HEK293 (cell line): Measurements from ENCODE around the gene DMRTA2.

Source experiments
- CTCF ChIA-PET: fragments of 350-600 bp; formaldehyde crosslinking; extraction: SDS; loops from one replicate; lab custom pipeline; 2021; ENCODE audit warnings: antibody characterized with exemption; lab: Yijun Ruan, JAX
- POLR2A ChIA-PET: fragments of 300-600 bp; formaldehyde crosslinking; extraction: SDS; loops from one replicate; lab custom pipeline; 2020; ENCODE audit warnings: antibody characterized with exemption, inconsistent platforms; lab: Yijun Ruan, JAX
- H3K27ac ChIP-seq: fragments of 200-500 bp; sonication (Bioruptor generic); 2 replicates; pipeline ENCODE4 v1.5.1; 2014; ENCODE audit warnings: low read depth, low read length, control low read depth, inconsistent platforms; ENCODE audit errors: extremely low read depth
- H3K36me3 ChIP-seq, 2 experiments: fragments of 200-500 bp in 1 of 2; sonication (Bioruptor generic) in 1 of 2; 1 replicate in 1 of 2; 2 replicates in 1 of 2; pipeline ENCODE4 v1.5.1; 2014 to 2017; ENCODE audit warnings: inconsistent platforms in 2 of 2, low read length in 2 of 2; ENCODE audit not compliant: control insufficient read depth in 2 of 2, insufficient read depth in 1 of 2
- H3K4me1 ChIP-seq: fragments of 200-500 bp; sonication (Bioruptor generic); 2 replicates; pipeline ENCODE4 v1.5.1; 2014; ENCODE audit warnings: mild to moderate bottlenecking, low read length, inconsistent platforms; ENCODE audit not compliant: control insufficient read depth, insufficient read depth
- H3K4me3 ChIP-seq: 2 replicates; pipeline ENCODE4 v1.5.1; 2011; ENCODE audit warnings: low read depth, mild to moderate bottlenecking, control low read depth, low read length, moderate library complexity
- H3K9me3 ChIP-seq: fragments of 200-500 bp; sonication (Bioruptor generic); 2 replicates; pipeline ENCODE4 v1.5.1; 2014; ENCODE audit warnings: low read depth, low read length, inconsistent platforms; ENCODE audit not compliant: control insufficient read depth, insufficient read depth
- FEZF1 ChIP-seq: fragments of 450-650 bp; formaldehyde crosslinking; IDR thresholded peaks from 2 replicates; pipeline ENCODE4 v1.5.1; 2016; ENCODE audit warnings: missing biosample characterization, missing genetic modification characterization
- KLF8 ChIP-seq: fragments of 450-650 bp; formaldehyde crosslinking; IDR thresholded peaks from 2 replicates; pipeline ENCODE4 v1.5.1; 2016; ENCODE audit warnings: missing biosample characterization, missing genetic modification characterization
- PRDM1 ChIP-seq: fragments of 450-650 bp; formaldehyde crosslinking; IDR thresholded peaks from 2 replicates; pipeline ENCODE4; 2016; ENCODE audit warnings: missing biosample characterization, missing genetic modification characterization
- PRDM6 ChIP-seq: fragments of 450-650 bp; formaldehyde crosslinking; IDR thresholded peaks from 2 replicates; pipeline ENCODE4 v1.5.1; 2017; ENCODE audit warnings: missing biosample characterization, missing genetic modification characterization
- SETDB1 ChIP-seq: IDR thresholded peaks from one replicate; pipeline ENCODE4 v1.6.1; 2017; ENCODE audit warnings: mild to moderate bottlenecking, low read length, moderate library complexity, mixed read lengths; ENCODE audit not compliant: insufficient read length
- ZBTB17 ChIP-seq: fragments of 450-650 bp; formaldehyde crosslinking; IDR thresholded peaks from 2 replicates; pipeline ENCODE4 v1.5.1; 2016; ENCODE audit warnings: missing biosample characterization, missing genetic modification characterization
- ZBTB48 ChIP-seq: fragments of 450-650 bp; formaldehyde crosslinking; IDR thresholded peaks from 2 replicates; pipeline ENCODE4 v1.5.1; 2016; ENCODE audit warnings: missing biosample characterization, missing genetic modification characterization
- ZBTB8A ChIP-seq: fragments of 450-650 bp; formaldehyde crosslinking; IDR thresholded peaks from 2 replicates; pipeline ENCODE4 v1.5.1; 2016; ENCODE audit warnings: missing biosample characterization, missing genetic modification characterization
- ZFP3 ChIP-seq: fragments of 450-650 bp; formaldehyde crosslinking; IDR thresholded peaks from 2 replicates; pipeline ENCODE4 v1.5.1; 2016; ENCODE audit warnings: low read depth, missing biosample characterization, missing genetic modification characterization
- ZNF174 ChIP-seq: fragments of 450-650 bp; formaldehyde crosslinking; IDR thresholded peaks from 2 replicates; pipeline ENCODE4 v1.5.0; 2017; ENCODE audit warnings: missing biosample characterization, mild to moderate bottlenecking, missing genetic modification characterization
- ZNF19 ChIP-seq: fragments of 450-650 bp; formaldehyde crosslinking; IDR thresholded peaks from 2 replicates; pipeline ENCODE4; 2016; ENCODE audit warnings: missing biosample characterization, missing genetic modification characterization, low read depth
- ZNF23 ChIP-seq: fragments of 450-650 bp; formaldehyde crosslinking; IDR thresholded peaks from 2 replicates; pipeline ENCODE4 v1.5.1; 2016; ENCODE audit warnings: missing biosample characterization, missing genetic modification characterization, borderline replicate concordance
- ZNF266 ChIP-seq: fragments of 450-650 bp; formaldehyde crosslinking; IDR thresholded peaks from 2 replicates; pipeline ENCODE4 v1.5.1; 2016; ENCODE audit warnings: missing biosample characterization, missing genetic modification characterization, low read depth
- ZNF302 ChIP-seq: fragments of 450-650 bp; formaldehyde crosslinking; IDR thresholded peaks from 2 replicates; pipeline ENCODE4 v1.5.1; 2016; ENCODE audit warnings: missing biosample characterization, missing genetic modification characterization, low read depth
- ZNF335 ChIP-seq: fragments of 450-650 bp; formaldehyde crosslinking; conservative IDR thresholded peaks from 2 replicates; pipeline ENCODE4 v1.5.1; 2016; ENCODE audit warnings: missing biosample characterization, missing genetic modification characterization
- ZNF354C ChIP-seq: fragments of 450-650 bp; formaldehyde crosslinking; IDR thresholded peaks from 2 replicates; pipeline ENCODE4 v1.5.1; 2016; ENCODE audit warnings: missing biosample characterization, missing genetic modification characterization, low read depth, borderline replicate concordance
- ZNF366 ChIP-seq: fragments of 450-650 bp; formaldehyde crosslinking; conservative IDR thresholded peaks from 2 replicates; pipeline ENCODE4 v1.5.1; 2016; ENCODE audit warnings: missing biosample characterization, missing genetic modification characterization
- ZNF391 ChIP-seq: fragments of 450-650 bp; formaldehyde crosslinking; IDR thresholded peaks from 2 replicates; pipeline ENCODE4 v1.5.1; 2016; ENCODE audit warnings: low read depth, missing biosample characterization, missing genetic modification characterization, borderline replicate concordance
- ZNF530 ChIP-seq: fragments of 450-650 bp; formaldehyde crosslinking; IDR thresholded peaks from 2 replicates; pipeline ENCODE4 v1.5.1; 2016; ENCODE audit warnings: low read depth, missing biosample characterization, missing genetic modification characterization
- ZNF549 ChIP-seq: fragments of 450-650 bp; IDR thresholded peaks from 2 replicates; pipeline ENCODE4 v1.5.1; 2018; ENCODE audit warnings: missing biosample characterization, missing genetic modification characterization, mild to moderate bottlenecking, inconsistent platforms, moderate library complexity
- ZNF558 ChIP-seq: fragments of 450-650 bp; formaldehyde crosslinking; IDR thresholded peaks from 2 replicates; pipeline ENCODE4 v1.5.1; 2016; ENCODE audit warnings: missing biosample characterization, missing genetic modification characterization
- ZNF596 ChIP-seq: fragments of 450-650 bp; IDR thresholded peaks from 2 replicates; pipeline ENCODE4 v1.5.0; 2018; ENCODE audit warnings: missing biosample characterization, mild to moderate bottlenecking, missing genetic modification characterization, moderate library complexity
- ZNF610 ChIP-seq: fragments of 450-650 bp; formaldehyde crosslinking; IDR thresholded peaks from 2 replicates; pipeline ENCODE4 v1.5.1; 2016; ENCODE audit warnings: missing biosample characterization, missing genetic modification characterization, borderline replicate concordance
- ZNF707 ChIP-seq: fragments of 450-650 bp; formaldehyde crosslinking; IDR thresholded peaks from 2 replicates; pipeline ENCODE4 v1.5.1; 2016; ENCODE audit warnings: missing biosample characterization, missing genetic modification characterization
- ZNF747 ChIP-seq: fragments of 450-650 bp; formaldehyde crosslinking; IDR thresholded peaks from 2 replicates; pipeline ENCODE4 v1.5.1; 2016; ENCODE audit warnings: missing biosample characterization, missing genetic modification characterization
- ZNF777 ChIP-seq: fragments of 450-650 bp; formaldehyde crosslinking; IDR thresholded peaks from 2 replicates; pipeline ENCODE4 v1.5.1; 2017; ENCODE audit warnings: missing biosample characterization, missing genetic modification characterization, borderline replicate concordance
- ZNF791 ChIP-seq: fragments of 450-650 bp; formaldehyde crosslinking; IDR thresholded peaks from 2 replicates; pipeline ENCODE4 v1.5.1; 2016; ENCODE audit warnings: missing biosample characterization, missing genetic modification characterization
- ZSCAN18 ChIP-seq: fragments of 450-650 bp; formaldehyde crosslinking; IDR thresholded peaks from 2 replicates; pipeline ENCODE4 v1.5.1; 2016; ENCODE audit warnings: missing biosample characterization, missing genetic modification characterization
- TF ChIP-seq, protein P1 (sequence below): fragments of 450-650 bp; formaldehyde crosslinking; IDR thresholded peaks from 2 replicates; pipeline ENCODE4 v1.5.1; 2017; ENCODE audit warnings: missing biosample characterization, missing genetic modification characterization
- TF ChIP-seq, protein P2 (sequence below): fragments of 450-650 bp; IDR thresholded peaks from 2 replicates; pipeline ENCODE4 v1.5.1; 2018; ENCODE audit warnings: missing biosample characterization, mild to moderate bottlenecking, missing genetic modification characterization

The DMRTA2 gene

DNA sequence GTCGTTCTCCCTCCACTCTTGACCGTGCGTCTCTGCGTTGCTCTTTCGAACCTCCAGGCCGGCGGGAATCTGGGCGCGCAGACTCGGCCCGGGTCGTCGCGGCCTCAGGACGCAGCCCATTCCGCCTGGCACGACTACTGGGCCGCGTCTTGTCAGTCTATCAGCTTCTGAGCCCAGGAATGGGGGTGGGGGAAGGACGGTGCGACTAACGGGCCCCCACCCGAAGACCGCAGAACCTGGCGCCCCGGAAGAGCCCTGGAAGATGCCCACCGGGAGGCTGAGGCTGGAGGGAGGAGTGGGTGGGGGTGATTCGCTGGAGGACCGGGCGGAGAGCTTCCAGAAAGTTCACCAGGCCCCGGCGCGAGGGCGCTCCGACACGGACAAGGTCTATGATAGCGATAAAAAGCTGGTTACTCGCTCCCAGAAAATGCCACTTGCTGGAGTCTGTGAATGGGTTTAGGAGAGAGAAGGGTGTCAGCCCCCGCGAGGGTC is 1.7 kb upstream of the DMRTA2 start:
- Histone ChIP-seq H3K4me1 (no peaks in the 10 kb centered on the region), H3K4me3 (no peak overlapping the region), H3K36me3 (peaks cover 0 to 19% of the 10 kb centered on the region in 2 experiments; a peak in 1 of 3 replicates), H3K9me3 (no peaks in the 10 kb centered on the region), H3K27ac (no peak overlapping the region)
- POLR2A ChIA-PET = interaction anchor here (0.6 kb wide), 1 partner anchor 925 kb away, joined by 3 read pairs; no protein-coding TSS in a partner anchor
- CTCF ChIA-PET = interaction anchor here (1.0 kb wide), 1 partner anchor 9 kb away, joined by 3 read pairs; no protein-coding TSS in a partner anchor
- TF ChIP-seq PRDM6 (tag by site-specific recombination) (no peak), ZNF266 (tag by site-specific recombination) (no peak)

GRCh38 chr1:50424045-50424883 is 1.0 kb upstream of the DMRTA2 start:
- Histone ChIP-seq H3K36me3 (peaks cover 0 to 25% of the 10 kb centered on the region in 2 experiments; a peak in 1 of 3 replicates), H3K4me3 (peak overlapping the region; percentile 53)
- POLR2A ChIA-PET = interaction anchor here (0.6 kb wide), 1 partner anchor 926 kb away, joined by 3 read pairs; no protein-coding TSS in a partner anchor

GRCh38 chr1:50423670-50424000 is 392 bp upstream of the DMRTA2 start:
- H3K4me3 ChIP-seq = peak overlapping the region; percentile 53
- TF ChIP-seq ZNF19 (tag by site-specific recombination) (no peak), ZNF596 (tag by site-specific recombination) (no peak), ZSCAN18 (tag by site-specific recombination) (no peak), ZNF610 (no peak), ZNF791 (no peak), ZNF558 (no peak), ZNF707 (no peak), ZNF335 (peak; percentile 84), ZNF391 (tag by site-specific recombination) (no peak), ZNF366 (tag by site-specific recombination) (no peak)
- TF ChIP-seq, protein P1, sequence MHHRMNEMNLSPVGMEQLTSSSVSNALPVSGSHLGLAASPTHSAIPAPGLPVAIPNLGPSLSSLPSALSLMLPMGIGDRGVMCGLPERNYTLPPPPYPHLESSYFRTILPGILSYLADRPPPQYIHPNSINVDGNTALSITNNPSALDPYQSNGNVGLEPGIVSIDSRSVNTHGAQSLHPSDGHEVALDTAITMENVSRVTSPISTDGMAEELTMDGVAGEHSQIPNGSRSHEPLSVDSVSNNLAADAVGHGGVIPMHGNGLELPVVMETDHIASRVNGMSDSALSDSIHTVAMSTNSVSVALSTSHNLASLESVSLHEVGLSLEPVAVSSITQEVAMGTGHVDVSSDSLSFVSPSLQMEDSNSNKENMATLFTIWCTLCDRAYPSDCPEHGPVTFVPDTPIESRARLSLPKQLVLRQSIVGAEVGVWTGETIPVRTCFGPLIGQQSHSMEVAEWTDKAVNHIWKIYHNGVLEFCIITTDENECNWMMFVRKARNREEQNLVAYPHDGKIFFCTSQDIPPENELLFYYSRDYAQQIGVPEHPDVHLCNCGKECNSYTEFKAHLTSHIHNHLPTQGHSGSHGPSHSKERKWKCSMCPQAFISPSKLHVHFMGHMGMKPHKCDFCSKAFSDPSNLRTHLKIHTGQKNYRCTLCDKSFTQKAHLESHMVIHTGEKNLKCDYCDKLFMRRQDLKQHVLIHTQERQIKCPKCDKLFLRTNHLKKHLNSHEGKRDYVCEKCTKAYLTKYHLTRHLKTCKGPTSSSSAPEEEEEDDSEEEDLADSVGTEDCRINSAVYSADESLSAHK (tag by site-specific recombination) = no peak; the same call in 1 of the 2 replicates

More at GRCh38 chr1:50424045-50424883, 1.0 kb upstream of the DMRTA2 start:
- Histone ChIP-seq H3K9me3 (no peaks in the 10 kb centered on the region), H3K4me1 (no peaks in the 10 kb centered on the region), H3K27ac (no peak overlapping the region)
- TF ChIP-seq ZNF174 (tag by site-specific recombination) = no peak
- peak; percentile 52 for TF ChIP-seq ZBTB8A (tag by site-specific recombination)
- 0 out of 2 replicates have a peak, but pooled peaks have one; percentile 13 for TF ChIP-seq ZBTB48
- TF ChIP-seq, protein P2, sequence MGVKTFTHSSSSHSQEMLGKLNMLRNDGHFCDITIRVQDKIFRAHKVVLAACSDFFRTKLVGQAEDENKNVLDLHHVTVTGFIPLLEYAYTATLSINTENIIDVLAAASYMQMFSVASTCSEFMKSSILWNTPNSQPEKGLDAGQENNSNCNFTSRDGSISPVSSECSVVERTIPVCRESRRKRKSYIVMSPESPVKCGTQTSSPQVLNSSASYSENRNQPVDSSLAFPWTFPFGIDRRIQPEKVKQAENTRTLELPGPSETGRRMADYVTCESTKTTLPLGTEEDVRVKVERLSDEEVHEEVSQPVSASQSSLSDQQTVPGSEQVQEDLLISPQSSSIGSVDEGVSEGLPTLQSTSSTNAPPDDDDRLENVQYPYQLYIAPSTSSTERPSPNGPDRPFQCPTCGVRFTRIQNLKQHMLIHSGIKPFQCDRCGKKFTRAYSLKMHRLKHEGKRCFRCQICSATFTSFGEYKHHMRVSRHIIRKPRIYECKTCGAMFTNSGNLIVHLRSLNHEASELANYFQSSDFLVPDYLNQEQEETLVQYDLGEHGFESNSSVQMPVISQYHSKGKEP (tag by site-specific recombination) = peak; percentile 4; the same call in 1 of the 2 replicates
- no peak for TF ChIP-seq ZNF747 (tag by site-specific recombination)
- no peak for TF ChIP-seq ZNF23 (tag by site-specific recombination)
- TF ChIP-seq ZNF549 (tag by site-specific recombination) = no peak
- TF ChIP-seq ZNF530 (tag by site-specific recombination) = no peak
- TF ChIP-seq ZBTB17 (tag by site-specific recombination) = 0 out of 2 replicates have a peak, but pooled peaks have one; percentile 29
- TF ChIP-seq ZNF335 = peak; percentile 74
- no peak for TF ChIP-seq ZNF354C (tag by site-specific recombination)
- no peak for TF ChIP-seq SETDB1
- no peak for TF ChIP-seq FEZF1 (tag by site-specific recombination)
- peak; percentile 82 for TF ChIP-seq PRDM1 (tag by site-specific recombination)
- TF ChIP-seq ZNF302 = no peak
- TF ChIP-seq ZFP3 (tag by site-specific recombination) = no peak
- TF ChIP-seq KLF8 (tag by site-specific recombination) = no peak
- TF ChIP-seq ZNF777 (tag by site-specific recombination) = 0 out of 2 replicates have a peak, but pooled peaks have one; percentile 19
- CTCF ChIA-PET = interaction anchor here (0.6 to 1.0 kb wide), 3 partner anchors 30 to 57 kb away, joined by 3 to 4 read pairs (median 3); no protein-coding TSS in a partner anchor

More at GRCh38 chr1:50423670-50424000, 392 bp upstream of the DMRTA2 start:
- POLR2A ChIA-PET = no interaction called here
- CTCF ChIA-PET = interaction anchor here (0.6 to 1.0 kb wide), 3 partner anchors 31 to 56 kb away, joined by 3 to 4 read pairs (median 3); no protein-coding TSS in a partner anchor
- peak overlapping the region; percentile 20; the same call in 1 of the 2 replicates for H3K27ac ChIP-seq
- no peaks in the 10 kb centered on the region for H3K9me3 ChIP-seq
- H3K36me3 ChIP-seq = peaks cover 0 to 30% of the 10 kb centered on the region in 2 experiments; a peak in 1 of 3 replicates
- H3K4me1 ChIP-seq = no peaks in the 10 kb centered on the region
